ENCODE results near the gene SIMC1. TPM values are rescaled to one million over a fixed set of nuclear protein-coding genes. Genes with fewer than 3 reads are reported as not detected.
A peak's percentile ranks its signal among the peaks of the same experiment; 100 is the strongest.

The SIMC1 gene
- total RNA-seq, 1 donor from 2014 or later, result 1.5 TPM

DNA sequence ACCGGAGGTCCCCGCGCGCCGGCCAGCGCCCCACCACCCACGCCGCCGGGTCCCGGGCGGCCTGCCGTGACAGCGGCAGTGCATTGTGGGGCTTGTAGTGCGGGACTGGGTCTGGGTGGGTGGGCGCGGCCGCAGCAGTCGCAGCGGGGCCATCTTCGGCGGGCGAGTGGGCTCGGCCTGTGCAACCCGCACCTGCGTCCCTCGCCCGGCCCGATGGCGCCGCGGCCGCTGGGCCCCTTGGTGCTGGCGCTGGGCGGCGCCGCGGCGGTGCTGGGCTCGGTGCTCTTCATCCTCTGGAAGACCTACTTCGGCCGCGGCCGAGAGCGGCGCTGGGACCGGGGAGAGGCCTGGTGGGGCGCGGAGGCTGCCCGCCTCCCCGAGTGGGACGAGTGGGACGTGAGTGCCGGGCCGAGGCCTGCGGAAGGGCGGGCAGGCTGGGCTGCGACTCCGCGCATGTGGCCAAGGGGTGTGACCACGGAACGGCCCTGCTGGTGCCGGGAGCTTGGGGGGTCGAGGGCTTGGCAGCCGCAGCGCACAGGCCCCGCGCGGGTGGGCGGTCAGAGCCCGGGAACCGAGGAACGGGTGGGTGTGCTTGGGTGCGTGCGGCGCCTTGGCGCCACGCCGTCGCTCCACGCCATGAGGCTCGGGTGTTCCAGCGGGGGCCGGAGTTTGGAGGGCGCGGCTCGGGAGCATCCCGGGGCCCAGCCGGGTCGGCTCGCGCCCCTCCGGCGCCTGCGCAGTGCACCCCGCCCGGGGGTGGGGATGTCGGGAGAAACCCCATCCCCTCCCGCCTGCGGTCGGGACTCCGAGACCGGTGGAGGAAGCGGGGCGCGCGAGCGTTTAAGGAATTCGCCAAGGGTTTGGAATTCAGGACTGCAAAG lies 127.4 kb downstream of the SIMC1 start, which contains the start of gene ARL10:
ARL10 (plus strand) TSS at position 137 of the 881 bp plus-strand sequence; CDS start at position 214, 77 bp downstream.
- peak; percentile 49 for DNase-seq

DNA sequence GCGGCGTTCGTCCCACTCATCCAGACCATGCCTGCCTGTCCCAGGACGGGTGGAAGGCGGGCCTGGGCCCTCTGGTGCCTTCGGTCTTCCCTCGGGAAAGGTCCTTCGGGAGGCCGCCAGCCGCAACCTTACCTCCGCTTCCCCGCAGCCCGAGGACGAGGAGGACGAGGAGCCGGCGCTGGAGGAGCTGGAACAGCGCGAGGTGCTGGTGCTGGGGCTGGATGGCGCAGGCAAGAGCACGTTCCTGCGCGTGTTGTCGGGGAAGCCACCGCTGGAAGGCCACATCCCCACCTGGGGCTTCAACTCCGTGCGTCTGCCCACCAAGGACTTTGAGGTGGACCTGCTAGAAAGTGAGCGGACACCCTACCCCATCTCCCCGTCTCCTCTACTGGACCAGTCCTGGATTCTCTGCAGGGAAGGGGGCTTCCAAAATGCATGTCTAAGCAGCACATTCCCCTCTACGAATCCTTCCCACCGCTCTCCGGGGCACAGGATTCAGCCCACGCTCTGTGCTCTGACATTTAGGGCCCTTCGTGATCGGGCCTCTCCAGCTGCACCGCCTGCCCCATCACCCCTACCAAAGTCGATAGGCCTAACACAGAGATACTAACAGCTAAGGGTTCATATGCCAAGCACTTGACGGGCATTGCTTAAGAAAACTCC lies 128.1 kb downstream of the SIMC1 start:
- DNase-seq, result no peak

DNA sequence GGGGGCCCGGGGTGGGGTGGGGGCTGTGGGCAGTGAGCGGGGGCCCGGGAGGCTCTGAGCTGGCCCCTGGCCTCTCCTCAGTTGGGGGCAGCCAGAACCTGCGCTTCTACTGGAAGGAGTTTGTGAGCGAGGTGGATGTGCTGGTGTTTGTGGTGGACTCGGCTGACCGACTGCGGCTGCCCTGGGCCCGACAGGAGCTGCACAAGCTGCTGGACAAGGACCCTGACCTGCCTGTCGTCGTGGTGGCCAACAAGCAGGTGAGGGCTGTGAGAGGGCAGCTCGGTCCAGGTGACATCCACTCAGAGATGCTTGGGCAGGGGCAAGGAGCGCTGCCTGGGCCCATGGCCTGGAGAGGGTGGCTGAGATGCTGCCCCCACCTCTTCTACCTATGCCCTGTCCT lies 130.5 kb downstream of the SIMC1 start:
- DNase-seq, result no peak

DNA sequence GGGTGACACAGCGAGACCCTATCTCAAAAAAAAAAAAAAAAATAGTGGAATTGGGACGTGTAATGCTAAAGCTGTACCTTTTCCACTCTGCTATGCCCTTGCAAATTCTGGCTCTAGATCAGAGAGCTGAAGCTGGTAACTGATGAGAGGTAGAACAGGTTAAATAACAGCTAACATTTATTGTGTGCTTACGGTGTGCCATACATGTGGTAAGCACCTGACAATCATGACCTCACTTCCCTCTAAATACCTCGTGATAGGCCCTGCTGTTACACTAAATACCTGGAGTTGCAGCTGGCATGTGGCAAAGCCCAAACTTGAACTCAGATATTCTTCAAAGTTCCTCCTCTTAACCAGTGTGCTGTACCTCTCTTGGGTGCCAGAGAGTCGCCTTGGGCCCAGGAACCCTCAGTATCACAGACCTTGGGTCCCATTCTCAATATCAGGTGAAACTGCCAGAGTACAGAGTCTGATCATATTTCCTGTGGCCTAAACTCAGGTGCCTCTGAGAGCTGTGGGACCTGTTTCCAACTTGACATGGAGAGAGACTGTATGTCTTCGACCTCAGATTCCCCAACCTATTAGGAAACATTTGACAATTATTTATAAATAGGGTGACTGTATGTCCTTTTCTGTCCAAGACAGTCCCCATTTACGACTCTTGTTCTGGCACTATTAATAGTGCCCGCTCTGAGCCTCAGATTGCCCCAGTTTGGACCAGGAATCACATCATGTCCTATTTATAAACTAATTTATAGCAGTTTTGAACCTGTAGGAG lies 131.9 kb downstream of the SIMC1 start:
- DNase-seq, result no peak

DNA sequence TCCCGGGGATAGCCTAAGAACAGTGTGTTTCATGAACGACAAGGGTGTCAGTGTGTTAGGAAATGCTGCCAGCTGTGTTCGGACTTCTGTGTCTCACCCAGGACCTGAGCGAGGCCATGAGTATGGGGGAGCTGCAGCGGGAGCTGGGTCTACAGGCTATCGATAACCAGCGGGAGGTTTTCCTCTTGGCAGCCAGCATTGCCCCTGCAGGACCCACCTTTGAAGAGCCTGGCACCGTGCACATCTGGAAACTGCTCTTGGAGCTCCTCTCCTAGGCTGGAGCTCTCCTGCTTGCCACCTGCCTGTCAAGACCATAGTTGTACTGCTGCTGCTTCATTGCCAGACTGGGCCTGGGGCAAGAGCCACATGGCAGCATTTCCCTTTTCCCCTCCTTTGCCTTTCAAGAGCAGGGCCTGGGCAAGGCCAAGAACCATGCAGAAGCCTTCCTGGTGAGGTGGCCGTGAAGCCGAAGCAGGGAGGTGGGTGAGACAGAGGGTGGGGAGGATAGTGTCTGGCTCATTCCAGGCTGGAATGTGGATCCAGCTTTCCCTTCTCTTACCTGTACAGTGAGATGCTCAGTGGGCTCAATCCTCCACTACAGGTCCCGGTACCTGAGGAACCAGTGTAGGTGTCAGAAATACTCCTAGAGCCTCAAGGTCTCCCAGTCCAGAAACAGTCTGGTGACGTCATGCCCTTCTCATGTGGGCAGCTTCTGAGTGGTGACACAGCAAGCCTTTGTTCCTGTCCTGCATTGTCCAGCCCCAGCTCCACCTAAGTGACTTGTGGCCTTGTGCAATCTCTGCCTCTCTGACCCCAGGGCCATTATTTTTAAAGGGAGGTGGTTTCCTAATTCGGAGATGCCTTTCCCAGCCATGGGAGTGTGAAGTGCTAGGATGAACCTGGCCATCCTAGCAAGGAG lies 133.7 kb downstream of the SIMC1 start:
- no peak for DNase-seq

DNA sequence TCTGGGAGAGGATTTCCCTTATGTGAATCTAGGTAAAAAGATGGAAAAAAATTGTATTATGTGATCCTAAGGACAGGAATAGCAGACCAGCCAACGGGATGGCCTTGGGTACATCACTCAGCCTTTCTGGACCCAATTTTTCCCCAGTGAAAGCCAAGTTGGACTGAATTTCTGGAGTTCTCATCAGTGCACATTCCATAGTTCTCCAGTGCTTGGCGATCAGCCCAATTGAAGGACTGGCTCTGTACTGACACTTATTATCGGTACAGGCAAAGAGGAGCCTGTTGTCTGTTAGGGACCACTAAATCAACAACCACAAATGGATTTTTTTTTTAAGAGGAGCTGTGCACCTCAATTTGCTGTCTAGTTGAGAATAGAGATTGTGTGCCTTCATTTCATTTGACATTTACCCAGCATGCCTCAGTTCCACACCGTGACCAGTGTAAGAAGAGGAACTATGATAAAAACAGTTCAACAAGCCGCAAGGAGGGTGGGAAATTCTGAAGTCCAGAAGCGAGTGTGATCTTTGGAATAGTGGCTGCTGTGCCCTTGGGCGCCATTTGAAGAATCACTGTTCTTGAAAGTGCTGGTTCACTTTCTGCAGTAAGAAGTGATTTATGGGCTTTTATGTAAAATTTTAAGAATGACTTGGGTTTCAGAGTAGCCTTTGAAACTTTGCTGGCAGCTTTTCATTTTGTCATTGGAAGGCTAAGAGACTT lies 135.0 kb downstream of the SIMC1 start:
- no peak for DNase-seq

DNA sequence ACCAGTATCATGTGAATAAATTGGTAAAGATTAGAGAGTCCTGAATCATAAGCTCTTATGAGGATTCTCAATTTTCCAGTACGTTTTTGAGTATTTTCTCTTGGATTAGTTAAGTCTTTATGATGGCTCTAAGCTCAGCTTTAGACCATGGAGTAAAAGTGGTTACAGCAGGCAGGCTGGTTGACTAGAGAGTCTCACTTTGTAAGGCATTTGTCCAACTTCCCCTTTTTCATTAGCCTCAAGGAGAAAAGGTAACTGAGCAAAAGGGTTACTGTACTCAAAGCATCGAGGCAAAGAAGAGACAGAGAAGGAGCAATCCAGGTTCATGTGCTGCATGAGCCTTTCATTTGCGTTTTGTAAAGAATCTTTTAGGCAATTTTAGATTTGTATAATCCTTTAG lies 141.7 kb downstream of the SIMC1 start:
- no peak for DNase-seq

DNA sequence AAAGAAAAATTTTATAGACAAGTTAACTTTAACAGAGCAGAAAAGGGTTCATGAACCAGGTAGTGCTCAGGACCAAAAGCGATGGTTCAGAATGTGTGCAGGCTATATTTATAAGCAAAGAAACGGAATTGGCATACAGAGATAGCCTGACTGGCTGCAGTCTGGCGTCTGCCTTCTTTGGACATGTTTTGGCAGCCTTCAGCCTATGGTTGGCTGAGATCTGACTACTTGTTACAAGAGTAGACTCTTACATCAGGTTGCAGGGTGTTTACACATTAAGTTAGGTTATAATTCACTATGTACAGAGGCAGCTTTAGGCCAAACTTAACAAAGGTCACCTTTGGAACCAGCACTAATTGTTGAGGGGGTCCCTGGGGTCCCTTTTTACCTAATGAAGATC lies 143.2 kb downstream of the SIMC1 start:
- DNase-seq, result no peak

DNA sequence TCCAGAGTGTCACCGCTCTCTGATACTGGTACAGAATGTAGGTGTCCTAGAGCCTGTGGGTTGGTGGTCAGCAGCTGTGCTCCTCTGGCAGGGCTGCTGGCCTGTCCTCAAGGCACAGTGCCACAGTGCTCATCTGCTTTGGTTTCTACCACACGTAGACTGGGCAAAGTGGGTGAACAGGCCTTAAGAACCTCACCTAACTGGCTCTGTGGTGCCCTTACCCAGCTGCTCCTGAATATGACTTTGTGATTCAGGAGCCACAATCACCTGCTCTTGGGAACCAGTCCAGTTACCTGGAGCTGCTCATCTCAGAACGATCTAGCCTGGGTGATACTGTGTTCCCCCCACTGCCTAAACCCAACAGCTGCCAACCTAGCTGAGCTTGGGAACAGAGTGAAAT lies 143.8 kb downstream of the SIMC1 start:
- no peak for DNase-seq

DNA sequence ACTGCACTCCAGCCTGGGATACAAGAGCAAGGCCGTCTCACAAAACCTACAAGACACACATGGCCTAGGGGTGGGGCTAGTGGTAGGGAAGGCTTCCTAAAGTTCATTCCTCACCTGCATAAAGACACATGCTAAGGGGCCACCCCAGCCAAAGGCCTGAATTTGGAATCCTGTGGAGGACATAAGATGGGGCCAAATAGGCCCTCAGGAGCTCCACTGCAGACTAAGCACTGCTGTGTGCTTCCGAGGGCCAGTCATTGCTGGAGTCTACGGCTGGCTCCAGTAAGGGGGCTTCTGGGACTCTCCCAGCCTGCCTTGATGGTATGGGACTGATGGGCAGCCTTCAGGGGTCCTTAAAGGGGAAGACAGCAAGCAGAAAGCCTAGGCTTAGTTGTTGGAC lies 144.5 kb downstream of the SIMC1 start:
- no peak for DNase-seq

DNA sequence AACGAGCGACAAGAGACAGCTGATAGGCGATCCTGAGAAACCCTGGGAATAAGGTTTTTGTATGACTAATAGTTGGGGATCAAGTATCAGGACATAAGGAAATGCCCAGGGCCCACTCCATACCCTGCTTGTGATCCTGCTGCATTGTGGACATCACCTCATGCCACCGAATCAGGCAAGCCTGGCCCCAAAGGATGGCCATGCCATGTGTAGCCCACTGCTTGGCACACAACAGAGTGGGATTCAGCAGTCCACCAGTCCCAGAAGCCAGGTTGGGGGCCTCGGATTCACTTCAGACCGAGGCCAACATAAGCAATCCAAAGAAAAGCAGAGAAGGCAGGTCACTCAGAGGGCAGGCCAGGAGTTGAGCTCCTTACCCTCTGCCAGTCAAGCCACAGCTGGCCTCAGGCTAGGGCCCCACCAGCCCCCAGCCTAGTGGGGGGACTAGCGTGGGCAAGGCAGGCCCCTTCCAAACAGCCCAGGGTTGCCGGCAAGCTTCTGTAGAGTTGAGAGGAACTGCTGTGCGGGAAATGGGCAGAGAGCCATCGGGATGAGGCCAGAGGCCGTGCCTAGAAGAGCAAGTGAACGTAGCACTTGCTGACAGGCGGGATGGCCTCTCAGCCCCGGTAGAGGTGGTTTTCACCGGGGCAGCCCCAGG lies 145.2 kb downstream of the SIMC1 start:
- no peak for DNase-seq

DNA sequence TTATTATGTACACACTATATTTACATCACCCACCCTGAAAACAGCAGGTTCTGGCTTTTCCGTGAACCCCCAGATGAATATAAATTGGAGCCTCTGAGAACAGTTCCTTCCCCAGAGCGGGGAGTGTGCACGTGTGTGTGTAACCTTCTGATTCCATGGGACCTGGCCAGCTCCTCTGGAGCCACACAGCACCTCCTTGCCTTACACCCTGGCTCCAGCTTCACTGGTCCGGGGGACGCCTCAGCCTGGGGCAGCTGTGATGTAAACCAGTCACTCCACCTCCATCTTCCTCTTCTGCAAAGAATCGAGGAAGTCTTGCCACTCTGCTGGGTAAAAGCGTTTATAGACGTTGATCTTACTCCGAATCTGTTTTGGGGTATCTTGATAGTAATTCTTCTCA lies 145.7 kb downstream of the SIMC1 start:
- DNase-seq, result no peak

DNA sequence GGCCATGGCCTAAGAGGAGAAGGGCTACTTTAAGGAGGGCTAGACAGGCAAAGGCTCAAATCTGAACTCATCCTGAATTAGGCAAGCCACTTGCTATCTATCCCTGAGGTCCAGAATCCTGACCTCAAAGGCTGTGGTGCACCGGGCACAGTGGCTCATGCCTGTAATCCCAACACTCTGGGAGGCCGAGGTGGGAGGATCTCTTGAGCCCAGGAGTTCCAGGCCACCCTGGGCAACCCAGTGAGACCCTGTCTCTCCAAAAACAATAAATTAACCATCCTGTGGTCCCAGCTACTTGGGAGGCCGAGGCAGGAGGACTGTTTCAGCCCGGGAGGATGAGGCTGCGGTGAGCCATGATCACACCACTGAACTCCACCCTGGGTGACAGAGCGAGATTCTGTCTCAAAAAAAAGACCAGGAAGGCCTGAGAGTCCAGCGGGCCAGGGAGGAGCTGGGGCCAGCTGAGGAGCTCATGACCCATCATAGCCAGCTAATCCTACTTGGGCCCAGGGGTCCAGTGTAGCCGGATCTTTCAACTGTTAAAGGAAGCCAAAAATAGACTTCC lies 146.2 kb downstream of the SIMC1 start:
- DNase-seq, result no peak

DNA sequence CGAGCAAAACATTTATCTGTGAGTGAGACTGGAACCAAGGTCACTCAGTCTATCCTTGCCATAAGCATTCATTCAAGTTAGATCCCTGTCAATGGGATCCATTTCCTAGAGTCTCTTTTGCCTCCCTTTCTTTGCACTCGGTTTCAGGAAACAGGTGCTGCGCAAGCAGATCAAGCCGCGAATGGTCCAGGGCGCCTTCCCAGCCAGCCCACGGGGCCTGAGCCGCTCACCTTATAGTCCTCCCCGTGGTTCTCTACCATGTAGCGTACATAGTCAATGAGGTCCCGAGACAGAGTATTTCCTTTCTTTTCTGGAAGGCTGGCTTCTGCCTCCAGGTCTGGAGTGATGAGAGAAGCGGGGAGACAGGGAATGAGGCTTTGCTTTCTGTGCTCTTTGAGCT lies 146.8 kb downstream of the SIMC1 start:
- DNase-seq, result no peak

DNA sequence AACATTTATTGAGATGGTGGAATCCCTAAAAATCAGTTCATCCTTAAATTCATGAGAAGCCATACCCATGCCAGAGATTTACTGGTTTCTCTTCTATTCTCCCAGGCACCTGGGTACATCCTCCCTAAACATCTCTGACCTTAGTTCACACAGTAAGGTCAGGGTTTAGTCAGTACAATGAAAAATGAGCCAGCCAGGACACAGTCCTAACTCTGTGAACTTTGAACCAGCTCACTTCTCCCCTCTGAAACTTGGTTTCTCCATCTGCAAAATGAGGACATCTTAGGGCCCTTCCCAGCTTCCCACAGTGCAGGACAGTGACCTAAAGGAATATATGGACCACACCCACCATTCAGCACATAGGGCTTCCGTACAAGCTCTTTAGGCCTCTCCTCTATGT lies 148.3 kb downstream of the SIMC1 start:
- no peak for DNase-seq

DNA sequence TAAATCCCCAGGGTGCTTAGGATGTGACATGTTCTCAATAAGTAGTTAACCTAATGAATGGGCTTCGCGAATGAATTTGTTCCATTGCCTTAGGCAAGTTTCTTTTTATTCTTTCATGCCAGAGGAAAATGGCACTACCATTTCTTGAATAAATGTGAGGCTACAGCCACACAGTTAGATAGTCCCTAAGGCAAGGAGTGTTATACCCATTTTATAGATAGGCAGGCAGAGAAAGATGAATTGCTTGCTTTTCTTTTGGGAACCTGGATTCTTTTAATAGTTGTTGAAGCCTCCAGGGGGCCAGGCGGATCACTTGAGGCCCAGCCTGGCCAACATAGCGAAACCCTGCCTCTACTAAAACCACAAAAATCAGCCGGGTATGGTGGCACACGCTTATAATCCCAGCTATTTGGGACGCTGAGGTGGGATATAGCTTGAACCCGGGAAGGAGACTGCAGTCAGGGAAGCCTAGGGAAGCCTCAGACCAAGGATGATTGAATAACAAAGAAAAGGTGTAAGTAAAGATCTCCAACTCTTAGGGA lies 149.2 kb downstream of the SIMC1 start:
- peak; percentile 15 for DNase-seq

DNA sequence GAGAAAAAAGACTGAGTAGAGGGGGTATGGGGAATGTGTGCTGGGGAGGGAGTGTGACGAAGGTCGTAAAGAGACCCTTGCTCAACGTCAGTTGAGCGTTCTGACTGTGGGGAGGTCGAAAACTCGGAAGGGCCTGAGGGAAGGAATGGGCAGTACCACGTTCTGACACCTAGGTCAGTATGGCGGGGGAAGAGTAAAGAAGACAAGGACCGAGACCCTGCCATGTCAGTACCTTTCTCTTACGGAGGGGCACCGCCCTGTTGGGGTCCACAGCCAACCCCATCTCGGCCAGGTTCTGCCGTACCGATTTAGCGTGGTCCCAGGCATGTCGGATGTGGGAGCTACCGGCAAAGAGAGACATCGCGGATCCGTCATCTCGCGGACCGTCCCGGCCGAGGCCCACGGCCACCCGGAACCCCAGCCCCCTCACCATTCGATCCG lies 149.8 kb downstream of the SIMC1 start:
- DNase-seq, result peak; percentile 41

DNA sequence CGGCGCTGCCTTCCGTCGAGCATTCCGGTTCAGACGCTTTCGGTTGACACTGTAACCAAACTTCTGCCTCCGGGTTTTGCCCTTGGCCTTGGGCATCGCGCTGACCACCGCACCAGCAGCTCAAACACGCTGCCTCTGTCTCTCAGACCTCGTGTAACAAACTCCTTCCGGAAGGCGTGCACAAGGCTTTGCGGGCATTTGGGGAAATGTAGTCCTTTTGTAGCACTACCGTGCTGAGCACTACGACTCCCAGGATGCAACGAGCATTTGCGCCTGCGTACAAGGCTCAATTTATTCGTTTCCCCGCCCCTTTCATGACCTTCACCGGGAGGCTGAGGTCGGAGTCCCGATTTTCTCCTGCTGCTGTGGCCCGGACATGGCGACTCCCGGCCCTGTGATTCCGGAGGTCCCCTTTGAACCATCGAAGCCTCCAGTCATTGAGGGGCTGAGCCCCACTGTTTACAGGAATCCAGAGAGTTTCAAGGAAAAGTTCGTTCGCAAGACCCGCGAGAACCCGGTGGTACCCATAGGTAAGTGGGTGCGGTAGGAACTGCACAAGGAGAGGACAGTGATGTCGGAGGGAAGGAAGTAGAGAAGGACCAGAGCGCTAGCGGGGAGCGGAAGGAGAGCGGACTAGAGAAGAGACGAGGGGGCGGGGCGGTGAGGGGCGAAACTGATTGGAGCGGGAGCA lies 150.4 kb downstream of the SIMC1 start, which contains the start of the genes HIGD2A and NOP16:
HIGD2A (plus strand) TSS at position 308 of the 691 bp plus-strand sequence; CDS start at position 377, 69 bp downstream.
NOP16 (minus strand) TSS at position 155 of the 691 bp plus-strand sequence; CDS start at position 96, 59 bp downstream.
- DNase-seq, result peak; percentile 99

Data from dermis blood vessel endothelial cell (primary cell).